ENCODE results near the gene RNF207. TPM values are rescaled to one million over a fixed set of nuclear protein-coding genes. Genes with fewer than 3 reads are reported as not detected.

RNF207 gene
- total and polyA plus RNA-seq, 2 of the 4 experiments (the other 2 are of a cell fraction), result 2.7 to 17.2 TPM

DNA sequence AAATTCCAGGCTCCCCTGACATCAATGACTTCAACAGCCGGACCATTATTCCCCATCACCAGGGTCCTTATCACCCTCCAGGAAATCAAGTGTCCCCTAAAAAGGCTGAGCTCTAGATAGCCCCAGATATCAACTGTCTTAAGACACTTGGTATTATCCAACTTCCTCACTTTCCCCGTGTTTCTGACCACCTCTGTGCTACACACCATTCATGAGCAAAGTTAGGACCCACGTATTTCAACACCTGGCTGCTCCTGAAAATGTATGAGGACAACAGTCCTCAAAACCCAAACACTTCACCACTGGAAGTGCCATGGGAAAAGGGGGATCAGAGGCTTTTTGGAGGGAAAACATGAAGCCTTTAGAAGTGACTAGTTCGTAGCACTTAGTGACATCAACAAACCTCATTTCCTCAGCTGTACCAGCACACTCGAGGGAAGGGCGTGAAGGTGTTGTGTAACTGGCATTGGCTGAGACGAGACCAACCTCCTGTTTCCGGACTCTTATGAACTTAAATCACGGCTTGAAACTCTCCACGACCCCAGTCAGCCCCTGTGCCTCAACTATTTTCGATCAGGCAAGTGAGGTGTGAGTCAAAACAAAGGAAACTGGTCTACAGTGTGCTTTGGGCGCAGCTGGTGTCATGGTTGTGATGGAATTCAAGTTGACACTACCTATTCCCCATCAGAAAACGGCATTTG is 21.7 kb upstream of the RNF207 start:
- peaks cover 17% of the 10 kb centered on the region; the same call in 1 of the 2 replicates for H3K27me3 ChIP-seq (ENCODE audit: control insufficient read depth, insufficient read depth, low read length)
- H3K4me1 ChIP-seq (ENCODE audit: control insufficient read depth, insufficient read depth, low read length), result peaks cover 14% of the 10 kb centered on the region
- no peak overlapping the region for H3K27ac ChIP-seq (ENCODE audit: insufficient read depth, low read length)
- TF ChIP-seq SMC3 (IDR thresholded peaks at IDR 0.05; ENCODE audit: low read depth, low read length), result no peak
- TF ChIP-seq POLR2A (IDR thresholded peaks at IDR 0.05; ENCODE audit: low read depth, low read length), result no peak
- TF ChIP-seq, protein P1, sequence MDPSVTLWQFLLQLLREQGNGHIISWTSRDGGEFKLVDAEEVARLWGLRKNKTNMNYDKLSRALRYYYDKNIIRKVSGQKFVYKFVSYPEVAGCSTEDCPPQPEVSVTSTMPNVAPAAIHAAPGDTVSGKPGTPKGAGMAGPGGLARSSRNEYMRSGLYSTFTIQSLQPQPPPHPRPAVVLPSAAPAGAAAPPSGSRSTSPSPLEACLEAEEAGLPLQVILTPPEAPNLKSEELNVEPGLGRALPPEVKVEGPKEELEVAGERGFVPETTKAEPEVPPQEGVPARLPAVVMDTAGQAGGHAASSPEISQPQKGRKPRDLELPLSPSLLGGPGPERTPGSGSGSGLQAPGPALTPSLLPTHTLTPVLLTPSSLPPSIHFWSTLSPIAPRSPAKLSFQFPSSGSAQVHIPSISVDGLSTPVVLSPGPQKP (IDR thresholded peaks at IDR 0.05; ENCODE audit: borderline replicate concordance, low read depth, low read length), result no peak
- no peak for TF ChIP-seq RAD21 (IDR thresholded peaks at IDR 0.05; ENCODE audit: low read length)
- no peak for TF ChIP-seq FOS (IDR thresholded peaks at IDR 0.05; ENCODE audit: low read depth, low read length)
- TF ChIP-seq BHLHE40 (IDR thresholded peaks at IDR 0.05; ENCODE audit: low read depth, low read length), result no peak
- no peak for TF ChIP-seq CHD1 (IDR thresholded peaks at IDR 0.05; ENCODE audit: low read depth, low read length)
- no peak for TF ChIP-seq RCOR1 (IDR thresholded peaks at IDR 0.05; ENCODE audit: insufficient replicate concordance, low read length)
- no peak for TF ChIP-seq NFE2L2 (IDR thresholded peaks at IDR 0.05; ENCODE audit: low read depth, low read length)
- no peak for TF ChIP-seq MXI1 (IDR thresholded peaks at IDR 0.05; ENCODE audit: borderline replicate concordance, low read depth, low read length)
- TF ChIP-seq CEBPB (IDR thresholded peaks at IDR 0.05; ENCODE audit: low read depth, low read length), result no peak
- TF ChIP-seq, protein P2, sequence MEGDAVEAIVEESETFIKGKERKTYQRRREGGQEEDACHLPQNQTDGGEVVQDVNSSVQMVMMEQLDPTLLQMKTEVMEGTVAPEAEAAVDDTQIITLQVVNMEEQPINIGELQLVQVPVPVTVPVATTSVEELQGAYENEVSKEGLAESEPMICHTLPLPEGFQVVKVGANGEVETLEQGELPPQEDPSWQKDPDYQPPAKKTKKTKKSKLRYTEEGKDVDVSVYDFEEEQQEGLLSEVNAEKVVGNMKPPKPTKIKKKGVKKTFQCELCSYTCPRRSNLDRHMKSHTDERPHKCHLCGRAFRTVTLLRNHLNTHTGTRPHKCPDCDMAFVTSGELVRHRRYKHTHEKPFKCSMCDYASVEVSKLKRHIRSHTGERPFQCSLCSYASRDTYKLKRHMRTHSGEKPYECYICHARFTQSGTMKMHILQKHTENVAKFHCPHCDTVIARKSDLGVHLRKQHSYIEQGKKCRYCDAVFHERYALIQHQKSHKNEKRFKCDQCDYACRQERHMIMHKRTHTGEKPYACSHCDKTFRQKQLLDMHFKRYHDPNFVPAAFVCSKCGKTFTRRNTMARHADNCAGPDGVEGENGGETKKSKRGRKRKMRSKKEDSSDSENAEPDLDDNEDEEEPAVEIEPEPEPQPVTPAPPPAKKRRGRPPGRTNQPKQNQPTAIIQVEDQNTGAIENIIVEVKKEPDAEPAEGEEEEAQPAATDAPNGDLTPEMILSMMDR (conservative IDR thresholded peaks at IDR 0.05; ENCODE audit: low read depth, low read length), result no peak
- TF ChIP-seq, protein P3, sequence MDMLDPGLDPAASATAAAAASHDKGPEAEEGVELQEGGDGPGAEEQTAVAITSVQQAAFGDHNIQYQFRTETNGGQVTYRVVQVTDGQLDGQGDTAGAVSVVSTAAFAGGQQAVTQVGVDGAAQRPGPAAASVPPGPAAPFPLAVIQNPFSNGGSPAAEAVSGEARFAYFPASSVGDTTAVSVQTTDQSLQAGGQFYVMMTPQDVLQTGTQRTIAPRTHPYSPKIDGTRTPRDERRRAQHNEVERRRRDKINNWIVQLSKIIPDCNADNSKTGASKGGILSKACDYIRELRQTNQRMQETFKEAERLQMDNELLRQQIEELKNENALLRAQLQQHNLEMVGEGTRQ (IDR thresholded peaks at IDR 0.05; ENCODE audit: low read depth, low read length), result no peak
- no peak for TF ChIP-seq MAFK (IDR thresholded peaks at IDR 0.05; ENCODE audit: low read depth, low read length)
- TF ChIP-seq MAZ (IDR thresholded peaks at IDR 0.05; ENCODE audit: borderline replicate concordance, low read depth, low read length), result no peak
- no peak for TF ChIP-seq RFX5 (IDR thresholded peaks at IDR 0.05; ENCODE audit: low read depth, low read length)
- H4K20me1 ChIP-seq (ENCODE audit: insufficient read depth, low read length), result peaks cover 58% of the 10 kb centered on the region
- H2AK5ac ChIP-seq (ENCODE audit: low read depth, low read length), result no peak overlapping the region
- ChIA-PET POLR2A (ENCODE audit: unreplicated experiment) (no interaction called here), CTCF (no interaction called here)
- no peak overlapping the region for H4K91ac ChIP-seq (ENCODE audit: insufficient read depth, low read depth, low read length)
- no peak overlapping the region for H3K4me3 ChIP-seq (ENCODE audit: insufficient read depth, low read depth, low read length)
- dilution Hi-C loops (cut with HindIII; ENCODE audit: low sequenced_read_pairs, unreplicated experiment), result no loop called here
- in situ Hi-C loops (cut with MboI; ENCODE audit: low sequenced_read_pairs), result no loop called here
- no peak overlapping the region for H4K8ac ChIP-seq (ENCODE audit: low read depth in 2 of 2, low read length in 2 of 2)
- H3K56ac ChIP-seq (ENCODE audit: extremely low read depth, insufficient read depth, low read length), result no peak overlapping the region
- H3K4me2 ChIP-seq (ENCODE audit: low read depth, low read length), result no peak overlapping the region
- DNase-seq, result no peak
- no CpG with 5 or more reads among the region's 13 CpGs for WGBS, 2 experiments (ENCODE audit: extremely low coverage in 2 of 2, insufficient read length in 1 of 2)
- BruUV-seq (replicated peaks), result no TSS peak
- peaks cover 26% of the 10 kb centered on the region for H3K36me3 ChIP-seq (ENCODE audit: control insufficient read depth, insufficient read depth, low read length)
- H3K4ac ChIP-seq (ENCODE audit: low read depth, low read length), result no peak overlapping the region
- ATAC-seq (ENCODE audit: low read depth), result no peak
- no peak overlapping the region for H4K5ac ChIP-seq (ENCODE audit: low read depth, low read length)
- H3K18ac ChIP-seq (ENCODE audit: low read depth, low read length), result no peak overlapping the region
- H2BK20ac ChIP-seq (ENCODE audit: low read depth, low read length), result no peak overlapping the region
- no peak overlapping the region for H3K23ac ChIP-seq (ENCODE audit: low read depth, low read length)
- no peak overlapping the region for H2BK15ac ChIP-seq (ENCODE audit: low read depth, low read length)
- no peak overlapping the region for H3K9ac ChIP-seq (ENCODE audit: low read depth, low read length)
- H3K79me1 ChIP-seq (ENCODE audit: low read depth in 1 of 2, low read length in 2 of 2), result peaks cover 17 to 36% of the 10 kb centered on the region in 2 experiments
- intact Hi-C loops (cut with micrococcal nuclease), result no loop called here
- H3K9me1 ChIP-seq (ENCODE audit: insufficient read depth, low read length), result peaks cover 15% of the 10 kb centered on the region
- H3K14ac ChIP-seq (replicated peaks; ENCODE audit: low read depth, low read length), result no peak overlapping the region
- H3K9me3 ChIP-seq (ENCODE audit: control insufficient read depth, insufficient read depth, low read length), result no peaks in the 10 kb centered on the region
- H2AK9ac ChIP-seq (replicated peaks; ENCODE audit: low read depth, low read length, poor library complexity), result no peak overlapping the region
- H2AFZ ChIP-seq (replicated peaks; ENCODE audit: low read length, poor library complexity), result no peak overlapping the region
- no peak overlapping the region for H2BK5ac ChIP-seq (ENCODE audit: low read depth, low read length, poor library complexity, severe bottlenecking)
- H2BK120ac ChIP-seq (ENCODE audit: low read depth, low read length), result no peak overlapping the region
